Pancreas (tissue), 10 donors: Measurements from ENCODE around the gene HAUS3. TPM values are rescaled to one million over a fixed set of nuclear protein-coding genes. Genes with fewer than 3 reads are reported as not detected.
A peak's percentile ranks its signal among the peaks of the same experiment; 100 is the strongest.

Experiments
- ATAC-seq, 4 donors: fragments of 200-7000 bp; cut with Tn5 transposase; one replicate each; pipeline versions ENCODE4 v1.8.0 to v1.9.1; 2020; ENCODE audit warnings: mild to moderate bottlenecking in 4 of 4, moderate library complexity in 4 of 4
- DNase-seq, 6 donors: peaks; one replicate each; pipeline ENCODE4 v3.0.0-alpha.2; 2020
- FAIRE-seq: peaks from 2 replicates; lab custom pipeline; 2012; peaks lifted over from hg19 to GRCh38; lab: Jason Lieb, UNC
- H3K27ac ChIP-seq, 4 donors: fragments of 200-600 bp; sonication (generic); 1 replicate in 3 of 4; 2 replicates in 1 of 4; pipeline versions ENCODE4 v1.5.0 to v1.8.0; 2020
- H3K27me3 ChIP-seq, 4 donors: fragments of 200-600 bp; one replicate each; pipeline ENCODE4 v1.8.0; 2021
- H3K36me3 ChIP-seq, 3 donors: fragments of 200-600 bp; sonication (generic) in 1 of 3; one replicate each; pipeline versions ENCODE4 v1.5.0 to v1.8.0; 2020 to 2021
- H3K4me1 ChIP-seq, 3 donors: fragments of 200-600 bp; one replicate each; pipeline ENCODE4 v1.8.0; 2021
- H3K4me3 ChIP-seq, 4 donors: fragments of 200-600 bp; sonication (generic) in 2 of 4; one replicate each; pipeline versions ENCODE4 v1.5.0 to v1.8.0; 2020 to 2021
- H3K9me3 ChIP-seq, 4 donors: fragments of 200-600 bp; one replicate each; pipeline ENCODE4 v1.8.0; 2021
- WGBS, 2 donors: extraction: QIAGEN DNeasy Blood & Tissue Kit; methylation state at CpG; one replicate each; pipeline ENCODE4 v1.1.7; 2013; 5-methylcytosine and 5-hydroxymethylcytosine counted together
- intact Hi-C, 3 donors: fragments of 100-400 bp; cut with DNase I; formaldehyde crosslinking; loops; one replicate each; pipeline versions ENCODE4 v1.11.1 to v1.14.2; 2022
- polyA plus RNA-seq, 2 donors: library from polyadenylated mRNA; stranded (reverse); fragments of 200-250 nt; gene quantifications; one replicate each; pipeline ENCODE4 v1.2.3, GENCODE V29; 2013
- total RNA-seq, 6 donors: library from RNA; stranded (reverse); fragmentation: NEBNext Ultra II Directional in 4 of 6; extraction: Animal tissue kit (Norgen Biotek cat#: 25700) in 4 of 6; gene quantifications; one replicate each; pipeline versions ENCODE4 v1.2.1 to v1.2.4, GENCODE V29; 2021 to 2023
- TF ChIP-seq, protein P1 (sequence below), 4 donors: fragments of 200-600 bp; sonication (generic) in 3 of 4; IDR thresholded peaks; one replicate each; pipeline versions ENCODE4 v1.5.0 to v1.8.0; 2021; ENCODE audit warnings: antibody characterized with exemption in 4 of 4
- donor health status: healthy with polysubstance abuse.
- donor health status: DM: no; HTN: no; CAD: no; lungs with moderate emphysema.
- donor health status: DM: no; HTN: no; CAD: no.
- donor health status: control.
- donor health status: control.
- donor health status: Bipolar disorder and iron deficiency.
- donor health status: DM: yes; HTN: yes; CAD: no.
- donor health status: DM: no; HTN: no; CAD: no.
- donor health status: DM: no; HTN: no; CAD: no.
- donor health status: DM: yes; HTN: yes; CAD: no.

The HAUS3 gene, protein sequence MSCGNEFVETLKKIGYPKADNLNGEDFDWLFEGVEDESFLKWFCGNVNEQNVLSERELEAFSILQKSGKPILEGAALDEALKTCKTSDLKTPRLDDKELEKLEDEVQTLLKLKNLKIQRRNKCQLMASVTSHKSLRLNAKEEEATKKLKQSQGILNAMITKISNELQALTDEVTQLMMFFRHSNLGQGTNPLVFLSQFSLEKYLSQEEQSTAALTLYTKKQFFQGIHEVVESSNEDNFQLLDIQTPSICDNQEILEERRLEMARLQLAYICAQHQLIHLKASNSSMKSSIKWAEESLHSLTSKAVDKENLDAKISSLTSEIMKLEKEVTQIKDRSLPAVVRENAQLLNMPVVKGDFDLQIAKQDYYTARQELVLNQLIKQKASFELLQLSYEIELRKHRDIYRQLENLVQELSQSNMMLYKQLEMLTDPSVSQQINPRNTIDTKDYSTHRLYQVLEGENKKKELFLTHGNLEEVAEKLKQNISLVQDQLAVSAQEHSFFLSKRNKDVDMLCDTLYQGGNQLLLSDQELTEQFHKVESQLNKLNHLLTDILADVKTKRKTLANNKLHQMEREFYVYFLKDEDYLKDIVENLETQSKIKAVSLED
- total RNA-seq (1 to 10 TPM; 4.1 to 7.9 (median 5.7) TPM), polyA plus RNA-seq (1 to 10 TPM; 8.5 to 9.6 TPM)

DNA sequence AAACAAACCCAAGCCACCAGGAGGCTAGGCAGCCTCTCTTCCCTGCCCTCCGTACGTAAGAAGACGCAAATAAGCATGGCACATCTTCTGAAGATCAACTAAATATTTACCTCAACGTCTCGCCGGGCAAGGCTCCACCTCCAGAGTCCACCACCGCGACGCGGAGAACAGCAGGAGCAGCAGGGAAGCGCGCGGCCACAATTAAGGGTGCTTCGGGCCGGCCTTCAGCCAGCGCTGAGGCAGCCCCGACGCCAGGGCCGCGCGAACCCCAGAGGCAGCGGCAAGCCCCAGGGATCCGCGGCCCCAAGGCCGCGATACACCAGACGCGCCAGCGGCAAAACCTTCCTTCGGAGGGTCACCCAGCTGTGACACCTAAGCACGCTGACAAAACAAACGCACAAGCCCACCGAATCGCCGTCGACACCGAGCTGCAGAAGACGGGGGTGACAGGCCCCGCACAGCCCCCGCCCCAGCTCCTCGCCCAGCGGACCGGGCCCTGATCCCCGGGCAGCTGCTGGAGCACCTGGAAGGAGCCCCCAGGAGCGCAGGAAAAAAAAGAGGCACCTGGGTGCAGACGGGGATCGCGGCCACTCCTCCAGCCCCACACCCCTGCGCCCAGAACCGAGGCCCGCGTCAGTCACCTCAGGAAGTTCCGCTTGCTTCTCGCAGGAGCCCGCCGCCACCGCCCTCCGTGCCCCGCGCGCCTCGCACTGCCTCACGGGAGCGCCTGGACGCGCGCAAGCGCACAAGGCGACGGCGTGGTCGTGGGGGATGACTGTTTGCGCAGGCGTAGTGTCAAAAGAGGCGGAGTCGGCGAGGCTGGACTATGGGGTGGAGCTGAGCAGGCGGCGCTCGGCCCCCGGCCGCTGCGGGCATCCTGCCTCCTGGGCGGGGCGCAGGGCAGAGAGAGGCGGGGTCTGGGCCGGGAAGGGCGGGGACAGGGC lies at the start of gene HAUS3, which contains the start of gene POLN:
Gene HAUS3 (minus strand): TSS at position 712 of the 944 bp plus-strand sequence. CDS start 1,175 bp downstream, outside the sequence.
Gene POLN (minus strand): TSS at position 712 of the 944 bp plus-strand sequence. CDS start 12,890 bp downstream, outside the sequence.
- intact Hi-C loops: no loop called here
- FAIRE-seq (peak; percentile 47), ATAC-seq (peak; percentile 94 to 98 (median 96)), DNase-seq (peak; percentile 97 to 100 (median 99))
- Histone ChIP-seq H3K9me3 (no peaks in the 10 kb centered on the region), H3K4me3 (peak within 1 kb of the TSS; percentile 79 to 98 (median 88)), H3K27ac (peak within 1 kb of the TSS; percentile 24 to 67 (median 44)), H3K4me1 (peaks cover 7 to 31% (median 12%) of the 10 kb centered on the region in 3 donors), H3K36me3 (no peaks in the 10 kb centered on the region), H3K27me3 (no peaks in the 10 kb centered on the region)
- TF ChIP-seq, protein P1, sequence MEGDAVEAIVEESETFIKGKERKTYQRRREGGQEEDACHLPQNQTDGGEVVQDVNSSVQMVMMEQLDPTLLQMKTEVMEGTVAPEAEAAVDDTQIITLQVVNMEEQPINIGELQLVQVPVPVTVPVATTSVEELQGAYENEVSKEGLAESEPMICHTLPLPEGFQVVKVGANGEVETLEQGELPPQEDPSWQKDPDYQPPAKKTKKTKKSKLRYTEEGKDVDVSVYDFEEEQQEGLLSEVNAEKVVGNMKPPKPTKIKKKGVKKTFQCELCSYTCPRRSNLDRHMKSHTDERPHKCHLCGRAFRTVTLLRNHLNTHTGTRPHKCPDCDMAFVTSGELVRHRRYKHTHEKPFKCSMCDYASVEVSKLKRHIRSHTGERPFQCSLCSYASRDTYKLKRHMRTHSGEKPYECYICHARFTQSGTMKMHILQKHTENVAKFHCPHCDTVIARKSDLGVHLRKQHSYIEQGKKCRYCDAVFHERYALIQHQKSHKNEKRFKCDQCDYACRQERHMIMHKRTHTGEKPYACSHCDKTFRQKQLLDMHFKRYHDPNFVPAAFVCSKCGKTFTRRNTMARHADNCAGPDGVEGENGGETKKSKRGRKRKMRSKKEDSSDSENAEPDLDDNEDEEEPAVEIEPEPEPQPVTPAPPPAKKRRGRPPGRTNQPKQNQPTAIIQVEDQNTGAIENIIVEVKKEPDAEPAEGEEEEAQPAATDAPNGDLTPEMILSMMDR (IDR thresholded peaks at IDR 0.05): no peak
- WGBS, 2 donors: 0 to 1% methylated on average over 85 to 88 of the region's 88 CpGs

DNA sequence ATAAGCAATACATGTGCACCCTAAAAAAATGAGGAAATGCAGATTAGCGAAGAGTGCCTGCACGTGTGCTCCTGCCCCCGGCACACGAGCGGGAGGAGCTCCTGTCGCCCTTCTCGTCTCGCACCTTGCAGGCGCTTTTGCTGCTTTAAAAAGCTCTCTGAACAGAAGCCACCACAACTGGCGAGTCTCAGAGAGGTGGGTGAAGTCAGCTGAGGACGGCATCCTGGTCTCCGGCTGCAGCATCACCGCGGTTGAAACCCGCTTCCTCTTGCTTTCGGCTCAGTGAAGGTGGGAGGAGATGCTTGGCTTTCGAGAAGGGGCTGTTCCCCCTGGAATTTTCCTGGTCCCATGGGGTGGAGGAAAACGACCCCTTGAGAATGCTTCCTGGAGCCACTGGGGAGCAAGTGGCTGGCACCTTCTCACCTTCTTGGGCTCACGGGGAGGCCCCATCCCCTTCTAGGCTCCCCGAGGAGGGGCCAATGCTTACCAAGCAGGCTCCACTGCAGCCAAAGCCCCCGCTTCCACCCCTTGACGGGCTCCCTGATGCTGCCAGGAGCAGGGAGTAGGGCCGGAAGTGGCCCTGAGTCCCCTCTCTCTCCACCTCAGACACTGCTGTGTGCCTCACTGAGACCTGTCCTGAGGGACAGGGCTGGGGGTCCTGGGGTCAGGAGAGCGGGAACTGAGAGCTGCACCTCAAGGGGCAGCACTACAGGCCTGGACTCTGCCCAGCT lies 49.2 kb upstream of the HAUS3 start:
- no peak for ATAC-seq
- H3K36me3 ChIP-seq: no peaks in the 10 kb centered on the region
- TF ChIP-seq, protein P1 (IDR thresholded peaks at IDR 0.05): no peak
- no peak overlapping the region for H3K4me3 ChIP-seq
- H3K9me3 ChIP-seq: no peaks in the 10 kb centered on the region
- intact Hi-C loops: no loop called here
- no peaks in the 10 kb centered on the region for H3K4me1 ChIP-seq
- no peak for FAIRE-seq
- no peaks in the 10 kb centered on the region for H3K27me3 ChIP-seq
- DNase-seq: no peak
- H3K27ac ChIP-seq: no peak overlapping the region
- WGBS, 2 donors: 85 to 88% methylated on average over 24 of the region's 24 CpGs

DNA sequence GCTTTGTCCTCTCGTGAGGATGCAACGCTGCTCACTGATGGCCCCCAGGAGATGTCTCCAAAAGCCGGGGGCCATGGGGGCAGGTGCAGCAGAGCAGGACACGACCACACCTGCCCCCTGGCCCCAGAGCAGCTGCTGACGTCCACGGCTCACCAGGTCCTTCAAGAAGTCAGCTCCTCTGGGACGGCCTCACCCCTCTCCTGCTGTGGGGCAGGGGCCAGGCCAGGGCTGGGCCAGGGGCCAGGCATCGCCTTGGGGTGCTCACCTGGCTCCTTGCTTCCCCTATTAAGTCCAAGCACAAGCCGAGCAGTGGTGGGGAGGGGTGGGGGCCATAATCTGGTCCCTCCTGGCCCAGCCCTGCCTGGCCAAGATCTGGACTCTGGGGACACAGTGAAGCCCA lies 48.6 kb upstream of the HAUS3 start:
- FAIRE-seq (no peak), ATAC-seq (no peak), DNase-seq (peak in 1 of 6 donors; percentile 51)
- Histone ChIP-seq H3K9me3 (no peaks in the 10 kb centered on the region), H3K36me3 (no peaks in the 10 kb centered on the region), H3K4me1 (no peaks in the 10 kb centered on the region), H3K27me3 (no peaks in the 10 kb centered on the region), H3K4me3 (no peak overlapping the region), H3K27ac (no peak overlapping the region)
- intact Hi-C loops: no loop called here
- TF ChIP-seq, protein P1 (IDR thresholded peaks at IDR 0.05): no peak
- WGBS, 2 donors: 87 to 89% methylated on average over 9 of the region's 9 CpGs

DNA sequence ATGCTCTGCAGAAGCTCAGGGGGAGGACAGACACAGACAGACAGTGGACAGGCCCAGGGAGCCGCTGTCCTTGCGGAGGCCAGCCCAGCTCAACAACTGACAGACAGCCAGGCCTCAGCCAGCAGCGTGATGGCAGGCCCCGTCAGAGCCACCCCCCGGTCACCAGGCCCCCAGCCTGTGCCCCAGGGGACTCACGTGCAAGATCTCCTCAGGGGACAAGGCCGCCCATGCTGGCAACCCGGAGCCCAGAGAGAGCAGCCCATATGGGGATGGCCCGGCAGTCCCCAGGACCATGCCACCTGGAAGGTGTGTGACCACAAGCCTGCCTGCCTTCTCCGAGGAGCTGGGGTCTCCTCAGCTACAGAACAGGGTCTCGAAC lies 48.0 kb upstream of the HAUS3 start:
- H3K4me3 ChIP-seq: no peak overlapping the region
- FAIRE-seq (no peak), ATAC-seq (no peak), DNase-seq (peak in 2 of 6 donors; percentile 3 to 69)
- intact Hi-C loops: no loop called here
- H3K4me1 ChIP-seq: no peaks in the 10 kb centered on the region
- TF ChIP-seq, protein P1 (IDR thresholded peaks at IDR 0.05): no peak
- no peaks in the 10 kb centered on the region for H3K9me3 ChIP-seq
- no peaks in the 10 kb centered on the region for H3K27me3 ChIP-seq
- H3K36me3 ChIP-seq: no peaks in the 10 kb centered on the region
- WGBS, 2 donors: 89 to 91% methylated on average over 11 of the region's 11 CpGs
- no peak overlapping the region for H3K27ac ChIP-seq
